Fibroblast of the aortic adventitia (primary cell): Measurements from ENCODE around the gene OR5P2. TPM values are rescaled to one million over a fixed set of nuclear protein-coding genes. Genes with fewer than 3 reads are reported as not detected.

ENCODE experiments used
- DNase-seq: peaks from one replicate; pipeline ENCODE4 v3.0.0-alpha.2; 2010; ENCODE audit warnings: low read depth
- H3K4me3 ChIP-seq: 2 replicates; pipeline ENCODE4 v1.5.1; 2011; ENCODE audit warnings: low read depth, mild to moderate bottlenecking, control low read depth, low read length, moderate library complexity
- total RNA-seq: library from RNA; depleted of rRNA; stranded (reverse); fragments of >200 nt; gene quantifications from 2 replicates; pipeline ENCODE4 v1.2.3, GENCODE V29; 2012; ENCODE audit warnings: low replicate concordance
- TF ChIP-seq, protein P1 (sequence below): IDR thresholded peaks from 2 replicates; pipeline ENCODE4 v1.5.1; 2011; ENCODE audit warnings: mild to moderate bottlenecking, low read length, control low read depth, inconsistent platforms; ENCODE audit not compliant: insufficient read depth

The OR5P2 gene, protein sequence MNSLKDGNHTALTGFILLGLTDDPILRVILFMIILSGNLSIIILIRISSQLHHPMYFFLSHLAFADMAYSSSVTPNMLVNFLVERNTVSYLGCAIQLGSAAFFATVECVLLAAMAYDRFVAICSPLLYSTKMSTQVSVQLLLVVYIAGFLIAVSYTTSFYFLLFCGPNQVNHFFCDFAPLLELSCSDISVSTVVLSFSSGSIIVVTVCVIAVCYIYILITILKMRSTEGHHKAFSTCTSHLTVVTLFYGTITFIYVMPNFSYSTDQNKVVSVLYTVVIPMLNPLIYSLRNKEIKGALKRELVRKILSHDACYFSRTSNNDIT
- total RNA-seq: not detected in 2 replicates

DNA sequence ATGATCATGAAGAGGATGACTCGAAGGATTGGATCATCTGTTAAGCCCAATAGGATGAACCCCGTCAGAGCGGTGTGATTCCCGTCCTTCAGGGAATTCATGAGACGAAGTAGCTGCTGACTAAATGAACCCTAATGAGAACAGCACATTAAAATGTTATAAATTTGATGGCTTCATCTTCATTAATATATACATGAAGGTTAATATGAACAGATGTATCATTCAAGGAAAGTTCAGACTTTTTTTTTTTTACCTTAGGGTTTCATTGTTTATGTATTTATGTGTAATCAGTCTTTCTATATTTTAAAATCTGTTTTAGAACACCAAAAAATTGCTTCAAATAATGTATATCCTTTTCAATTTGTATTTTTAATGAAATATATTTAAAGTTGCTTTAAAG, at the start of gene OR5P2:
Gene OR5P2, minus strand, starts transcription at position 101 of the 400 bp plus-strand sequence. Its CDS starts 0 bp downstream, at position 101.
- DNase-seq: no peak
- H3K4me3 ChIP-seq: no peak within 1 kb of the TSS
- TF ChIP-seq, protein P1, sequence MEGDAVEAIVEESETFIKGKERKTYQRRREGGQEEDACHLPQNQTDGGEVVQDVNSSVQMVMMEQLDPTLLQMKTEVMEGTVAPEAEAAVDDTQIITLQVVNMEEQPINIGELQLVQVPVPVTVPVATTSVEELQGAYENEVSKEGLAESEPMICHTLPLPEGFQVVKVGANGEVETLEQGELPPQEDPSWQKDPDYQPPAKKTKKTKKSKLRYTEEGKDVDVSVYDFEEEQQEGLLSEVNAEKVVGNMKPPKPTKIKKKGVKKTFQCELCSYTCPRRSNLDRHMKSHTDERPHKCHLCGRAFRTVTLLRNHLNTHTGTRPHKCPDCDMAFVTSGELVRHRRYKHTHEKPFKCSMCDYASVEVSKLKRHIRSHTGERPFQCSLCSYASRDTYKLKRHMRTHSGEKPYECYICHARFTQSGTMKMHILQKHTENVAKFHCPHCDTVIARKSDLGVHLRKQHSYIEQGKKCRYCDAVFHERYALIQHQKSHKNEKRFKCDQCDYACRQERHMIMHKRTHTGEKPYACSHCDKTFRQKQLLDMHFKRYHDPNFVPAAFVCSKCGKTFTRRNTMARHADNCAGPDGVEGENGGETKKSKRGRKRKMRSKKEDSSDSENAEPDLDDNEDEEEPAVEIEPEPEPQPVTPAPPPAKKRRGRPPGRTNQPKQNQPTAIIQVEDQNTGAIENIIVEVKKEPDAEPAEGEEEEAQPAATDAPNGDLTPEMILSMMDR: no peak

DNA sequence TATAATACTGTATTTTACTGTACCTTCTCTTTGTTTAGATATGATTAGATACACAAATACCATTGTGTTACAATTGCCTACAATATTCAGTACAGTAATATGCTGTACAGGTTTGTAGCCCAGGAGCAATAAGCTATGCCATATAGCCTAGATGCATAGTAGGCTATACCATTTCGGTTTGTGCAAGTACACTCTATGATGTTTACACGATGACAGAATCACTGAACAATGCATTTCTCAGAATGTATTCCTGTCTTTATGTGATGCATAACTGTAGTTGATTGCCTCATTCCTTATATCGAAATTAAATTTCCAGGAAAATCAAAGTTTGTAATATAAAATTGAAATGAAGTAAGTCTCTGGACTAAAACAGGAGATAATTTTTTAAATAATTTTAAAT, 49.3 kb upstream of the OR5P2 start:
- DNase-seq: no peak
- TF ChIP-seq, protein P1: no peak
- no peak overlapping the region for H3K4me3 ChIP-seq

DNA sequence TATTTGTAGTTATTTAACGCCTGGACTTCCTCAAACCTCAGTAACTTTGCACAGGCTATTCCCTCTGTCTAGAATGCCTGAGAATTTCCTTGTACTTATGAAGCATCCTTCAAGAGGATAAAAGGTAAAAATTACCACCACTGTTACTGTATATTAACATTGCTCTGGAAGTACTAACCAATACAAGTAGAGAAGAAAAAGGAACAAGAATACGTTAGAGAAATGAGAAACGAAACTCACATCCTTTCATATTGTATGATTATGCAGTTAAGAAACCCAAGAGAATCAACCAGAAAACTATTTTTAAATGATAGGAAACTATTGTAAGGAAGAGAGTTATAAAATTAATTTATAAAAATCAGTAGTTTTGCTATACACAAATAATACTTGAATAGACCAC, 48.2 kb upstream of the OR5P2 start:
- TF ChIP-seq, protein P1: no peak
- no peak overlapping the region for H3K4me3 ChIP-seq
- no peak for DNase-seq

DNA sequence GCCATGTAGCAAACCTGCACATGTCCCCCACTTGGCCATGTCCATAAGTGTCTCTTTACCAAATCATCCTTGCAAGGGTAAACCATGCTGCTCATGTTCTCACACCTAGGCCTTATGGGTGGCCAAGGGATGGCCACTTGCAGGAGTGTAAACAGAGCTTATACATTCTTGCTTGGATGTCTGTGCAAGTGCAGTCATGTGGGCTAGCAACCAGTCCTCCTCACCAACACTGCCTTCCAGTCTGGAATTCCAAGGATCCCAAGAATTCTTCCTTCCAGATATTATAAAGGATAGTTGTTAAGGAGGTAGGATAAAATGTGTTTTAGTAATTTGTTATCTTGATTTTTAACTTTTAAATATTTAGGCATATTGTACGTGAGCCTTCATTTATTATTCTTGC, 47.8 kb upstream of the OR5P2 start:
- no peak overlapping the region for H3K4me3 ChIP-seq
- no peak for DNase-seq
- TF ChIP-seq, protein P1: no peak

DNA sequence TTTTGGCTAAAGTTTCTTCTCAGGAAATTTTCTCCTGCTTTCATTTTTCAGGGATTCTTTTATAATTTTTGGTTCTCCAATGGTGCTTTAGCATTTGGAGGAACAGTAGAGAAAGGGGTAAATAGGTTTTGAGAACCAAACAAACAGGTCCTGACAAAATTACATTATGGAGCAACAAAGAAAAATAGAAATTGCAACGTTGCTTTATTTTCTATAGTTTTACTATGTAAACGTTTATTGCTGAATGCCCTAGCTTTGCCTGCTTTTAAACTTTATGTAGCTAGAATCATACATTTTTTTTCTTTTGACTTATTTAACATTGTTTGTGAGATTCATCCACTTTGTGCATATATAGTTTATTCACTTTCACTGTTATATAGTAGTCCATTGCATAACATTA, 43.8 kb upstream of the OR5P2 start:
- TF ChIP-seq, protein P1: no peak
- no peak for DNase-seq
- H3K4me3 ChIP-seq: no peak overlapping the region

DNA sequence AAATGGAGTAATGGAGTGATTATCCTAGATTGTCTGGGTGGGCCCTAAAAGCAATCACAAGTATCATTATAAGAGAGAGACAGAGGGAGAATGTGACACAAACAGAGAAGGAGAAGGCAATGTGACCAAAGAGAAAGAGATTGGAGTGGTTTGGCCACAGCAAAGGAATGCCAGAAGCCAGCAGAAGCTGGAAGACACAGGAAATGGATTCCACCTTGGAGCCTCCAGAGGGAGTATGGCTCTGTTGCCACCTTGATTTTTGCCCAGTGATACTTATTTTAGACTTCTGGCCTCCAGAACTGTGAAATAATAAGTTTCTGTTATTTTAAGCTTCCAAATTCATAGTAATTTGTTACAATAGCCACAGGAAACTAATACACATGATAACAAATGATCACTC, 36.8 kb upstream of the OR5P2 start:
- H3K4me3 ChIP-seq: no peak overlapping the region
- DNase-seq: no peak
- TF ChIP-seq, protein P1: no peak

DNA sequence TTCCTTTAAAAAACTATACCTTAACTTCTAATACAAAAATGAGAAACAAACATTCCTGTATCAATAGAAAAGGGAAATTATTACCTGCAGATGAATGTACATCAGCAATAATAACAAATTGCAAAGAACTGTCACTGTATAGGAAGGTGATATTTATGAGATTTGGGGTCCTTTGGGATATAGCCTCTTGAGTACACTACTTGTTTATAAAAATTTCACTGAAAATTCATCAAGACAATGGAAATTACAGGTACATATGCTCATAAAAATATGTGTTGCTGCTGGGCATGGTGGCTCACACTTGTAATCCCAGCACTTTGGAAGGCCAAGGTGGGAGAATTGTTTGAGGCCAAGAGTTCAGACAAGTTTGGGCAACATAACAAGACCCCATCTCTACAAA, 34.0 kb upstream of the OR5P2 start, which contains the start of gene OR5P3:
Gene OR5P3, minus strand, starts transcription at position 101 of the 400 bp plus-strand sequence.
- TF ChIP-seq, protein P1: no peak
- H3K4me3 ChIP-seq: no peak within 1 kb of the TSS
- no peak for DNase-seq
